ENCODE data around the gene PINLYP. TPM values are rescaled to one million over a fixed set of nuclear protein-coding genes. Genes with fewer than 3 reads are reported as not detected.

PINLYP gene
- total RNA-seq, 1 experiment from 2014 or later, result not detected

DNA sequence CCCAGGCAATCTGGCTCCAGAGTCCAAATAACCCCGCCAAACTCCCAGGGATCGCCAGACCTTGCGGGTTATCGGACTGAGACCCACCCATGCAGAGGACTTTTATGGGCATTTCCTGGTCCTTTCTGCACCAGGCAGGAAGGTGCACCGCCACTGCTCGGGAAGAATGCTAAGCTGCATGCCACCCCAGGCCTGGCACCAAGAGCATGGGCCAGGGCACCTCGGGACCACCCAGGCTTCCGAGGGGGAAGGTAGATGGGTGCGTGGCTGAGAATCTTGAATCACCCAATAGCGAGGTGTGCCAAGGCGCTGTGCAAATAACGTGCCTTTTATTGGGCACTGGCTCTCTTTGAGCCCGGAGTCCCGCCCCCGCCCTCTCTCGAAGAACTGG, 43.0 kb upstream of the PINLYP start:
- H3K27me3 Mint-ChIP-seq (ENCODE audit: insufficient read depth, unreplicated experiment), result no peaks in the 10 kb centered on the region
- no peaks in the 10 kb centered on the region for H3K9me3 Mint-ChIP-seq (ENCODE audit: unreplicated experiment)
- peak overlapping the region; percentile 60 for H3K4me3 ChIP-seq (ENCODE audit: low read depth, low read length)
- 0 out of 2 replicates have a peak, but pooled peaks cover 4% of the 10 kb centered on the region for H3K4me1 ChIP-seq
- intact Hi-C loops (cut with micrococcal nuclease; ENCODE audit: unreplicated experiment), result loop anchor here (2.0 to 10.0 kb wide), 2 partner anchors 28 to 122 kb away; partner anchors contain the start of gene PHLDB3
- no peaks in the 10 kb centered on the region for H3K9me3 ChIP-seq
- no TSS peak for BruUV-seq (replicated peaks)
- H3K27ac Mint-ChIP-seq (ENCODE audit: unreplicated experiment), result peak overlapping the region; percentile 96
- H3K36me3 Mint-ChIP-seq (ENCODE audit: insufficient read depth, unreplicated experiment), result peaks cover 30% of the 10 kb centered on the region
- no peaks in the 10 kb centered on the region for H3K27me3 ChIP-seq (replicated peaks; ENCODE audit: control insufficient read depth, insufficient read depth, low read length)
- H3K4me3 Mint-ChIP-seq (ENCODE audit: unreplicated experiment), result peak overlapping the region; percentile 96
- DNase-seq, result peak in 1 of 2 experiments; percentile 36
- TF ChIP-seq, protein P1, sequence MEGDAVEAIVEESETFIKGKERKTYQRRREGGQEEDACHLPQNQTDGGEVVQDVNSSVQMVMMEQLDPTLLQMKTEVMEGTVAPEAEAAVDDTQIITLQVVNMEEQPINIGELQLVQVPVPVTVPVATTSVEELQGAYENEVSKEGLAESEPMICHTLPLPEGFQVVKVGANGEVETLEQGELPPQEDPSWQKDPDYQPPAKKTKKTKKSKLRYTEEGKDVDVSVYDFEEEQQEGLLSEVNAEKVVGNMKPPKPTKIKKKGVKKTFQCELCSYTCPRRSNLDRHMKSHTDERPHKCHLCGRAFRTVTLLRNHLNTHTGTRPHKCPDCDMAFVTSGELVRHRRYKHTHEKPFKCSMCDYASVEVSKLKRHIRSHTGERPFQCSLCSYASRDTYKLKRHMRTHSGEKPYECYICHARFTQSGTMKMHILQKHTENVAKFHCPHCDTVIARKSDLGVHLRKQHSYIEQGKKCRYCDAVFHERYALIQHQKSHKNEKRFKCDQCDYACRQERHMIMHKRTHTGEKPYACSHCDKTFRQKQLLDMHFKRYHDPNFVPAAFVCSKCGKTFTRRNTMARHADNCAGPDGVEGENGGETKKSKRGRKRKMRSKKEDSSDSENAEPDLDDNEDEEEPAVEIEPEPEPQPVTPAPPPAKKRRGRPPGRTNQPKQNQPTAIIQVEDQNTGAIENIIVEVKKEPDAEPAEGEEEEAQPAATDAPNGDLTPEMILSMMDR (IDR thresholded peaks at IDR 0.05; ENCODE audit: insufficient read depth in 1 of 2, low read depth in 1 of 2, low read length in 1 of 2, severe bottlenecking in 1 of 2, unreplicated experiment in 1 of 2), result no peak
- POLR2A ChIA-PET, result interaction anchor here (0.6 to 2.1 kb wide), 5 partner anchors 23 to 772 kb away, joined by 5 to 10 read pairs (median 8); partner anchors contain the start of genes IRGQ, PHLDB3, ZNF235 and ZNF576
- CTCF ChIA-PET, result interaction anchor here (0.9 to 2.4 kb wide), 9 partner anchors 13 to 147 kb away, joined by 3 to 14 read pairs (median 9); partner anchors contain the start of genes IRGQ, PHLDB3 and ZNF576
- H3K36me3 ChIP-seq (ENCODE audit: control insufficient read depth, insufficient read depth, low read length), result no peaks in the 10 kb centered on the region
- peaks cover 6% of the 10 kb centered on the region for H3K4me1 Mint-ChIP-seq (ENCODE audit: low read depth, unreplicated experiment)

DNA sequence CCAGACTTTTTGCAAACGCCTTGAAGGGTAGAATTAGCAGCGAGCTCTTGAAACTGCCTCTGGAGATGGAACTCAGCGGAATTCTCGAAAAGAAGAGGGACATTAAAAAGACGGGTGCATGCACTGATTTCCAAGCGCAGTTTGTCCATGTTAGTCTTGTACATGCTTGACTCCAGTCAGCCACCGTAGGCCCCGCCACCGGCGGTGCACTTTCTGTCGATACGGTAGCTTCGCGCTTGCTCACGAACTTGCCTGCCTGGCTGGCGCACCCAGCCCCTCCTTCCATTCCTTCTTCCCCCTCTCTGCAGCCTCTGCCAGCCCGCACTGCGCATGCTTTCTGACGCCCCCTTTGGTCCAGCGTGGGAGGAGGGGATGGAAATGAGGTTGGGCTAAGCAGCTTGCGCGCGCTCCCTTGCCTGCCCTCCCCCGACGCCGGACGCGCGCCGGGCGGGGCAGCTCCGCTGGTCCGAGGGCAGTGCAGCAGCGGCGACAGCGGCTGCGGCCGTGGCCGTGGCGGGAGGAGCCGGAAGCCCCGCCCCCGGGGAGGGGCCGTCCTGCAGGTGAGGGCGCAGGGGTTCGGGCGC, 42.5 kb upstream of the PINLYP start, which contains the start of gene ZNF575:
Gene ZNF575 (plus strand): TSS at position 227 of the 584 bp plus-strand sequence. CDS start 1,235 bp downstream, outside the sequence.
- Histone ChIP-seq H3K9me3 (no peaks in the 10 kb centered on the region), H3K36me3 (ENCODE audit: control insufficient read depth, insufficient read depth, low read length) (no peaks in the 10 kb centered on the region; the same call in 1 of the 2 replicates), H3K4me3 (ENCODE audit: low read depth, low read length) (peak within 1 kb of the TSS; percentile 60), H3K4me1 (0 out of 2 replicates have a peak, but pooled peaks cover 4% of the 10 kb centered on the region), H3K27me3 (replicated peaks; ENCODE audit: control insufficient read depth, insufficient read depth, low read length) (no peaks in the 10 kb centered on the region)
- Mint-ChIP-seq H3K4me1 (ENCODE audit: low read depth, unreplicated experiment) (peaks cover 6% of the 10 kb centered on the region), H3K27ac (ENCODE audit: unreplicated experiment) (peak within 1 kb of the TSS; percentile 96), H3K27me3 (ENCODE audit: insufficient read depth, unreplicated experiment) (no peaks in the 10 kb centered on the region), H3K36me3 (ENCODE audit: insufficient read depth, unreplicated experiment) (peaks cover 31% of the 10 kb centered on the region), H3K4me3 (ENCODE audit: unreplicated experiment) (peak within 1 kb of the TSS; percentile 96), H3K9me3 (ENCODE audit: unreplicated experiment) (no peaks in the 10 kb centered on the region)
- intact Hi-C loops (cut with micrococcal nuclease; ENCODE audit: unreplicated experiment), result loop anchor here (1.0 to 10.0 kb wide), 4 partner anchors 8 to 122 kb away; partner anchors contain the start of genes IRGQ, PHLDB3 and ZNF576
- POLR2A ChIA-PET, result interaction anchor here (0.6 to 2.1 kb wide), 6 partner anchors 13 to 772 kb away, joined by 4 to 10 read pairs (median 6); partner anchors contain the start of genes IRGQ, PHLDB3, ZNF235 and ZNF576
- CTCF ChIA-PET, result interaction anchor here (0.6 to 2.4 kb wide), 10 partner anchors 8 to 146 kb away, joined by 3 to 14 read pairs (median 8); partner anchors contain the start of genes IRGQ, PHLDB3 and ZNF576
- TF ChIP-seq, protein P1 (IDR thresholded peaks at IDR 0.05; ENCODE audit: insufficient read depth in 1 of 2, low read depth in 1 of 2, low read length in 1 of 2, severe bottlenecking in 1 of 2, unreplicated experiment in 1 of 2), result peak in 1 of 2 experiments; percentile 9
- BruUV-seq (replicated peaks), result TSS peak; percentile 13
- peak; percentile 95 to 96 for DNase-seq

Measured in Caco-2 (cell line).